Measurements from ENCODE around the gene GPS2.

Gene GPS2

DNA sequence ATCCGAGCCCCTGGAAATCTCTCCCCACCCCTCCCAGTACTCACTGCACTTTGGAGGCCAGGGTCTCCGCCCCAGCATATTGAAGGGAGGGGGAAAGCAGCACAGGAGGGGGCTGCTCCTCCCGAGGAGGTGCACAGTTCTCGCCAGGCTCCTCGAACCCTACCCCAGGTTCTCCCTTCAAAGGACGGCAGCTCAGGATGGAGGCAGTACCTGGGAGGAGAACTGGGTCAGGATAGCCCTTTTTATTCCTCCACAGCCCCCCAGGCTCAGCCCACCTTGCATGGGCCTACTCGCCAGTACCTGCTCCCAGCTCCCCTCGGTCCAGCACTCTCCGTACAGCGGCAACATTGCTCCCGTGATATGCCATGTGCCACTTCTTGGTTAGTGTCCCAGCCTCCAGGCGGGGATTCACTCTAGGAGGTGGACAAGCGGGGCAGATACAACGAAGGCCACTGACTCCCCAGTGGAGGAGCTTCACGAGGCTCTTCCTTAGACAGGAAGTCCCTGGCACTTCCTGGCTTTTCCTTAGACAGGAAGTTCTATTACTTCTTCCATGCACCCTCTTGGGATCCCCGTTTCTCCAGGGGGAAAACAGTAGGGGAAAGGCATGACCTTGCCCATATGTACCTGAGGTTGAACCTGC, 2.1 kb upstream of the GPS2 start:
- Histone ChIP-seq H3K4me2 (ENCODE audit: low read length) (no peak overlapping the region), H3K36me3 (ENCODE audit: insufficient read depth, low read length) (peaks cover 77% of the 10 kb centered on the region), H3K4me1 (ENCODE audit: insufficient read depth, low read length, severe bottlenecking) (peaks cover 33% of the 10 kb centered on the region), H3K9ac (ENCODE audit: low read length) (no peak overlapping the region), H3K9me3 (ENCODE audit: low read length) (no peaks in the 10 kb centered on the region), H2AFZ (ENCODE audit: low read length) (no peak overlapping the region), H3K79me2 (ENCODE audit: insufficient read depth, low read length) (no peaks in the 10 kb centered on the region), H3F3A (ENCODE audit: insufficient read depth, low read length) (peaks cover 15% of the 10 kb centered on the region; the same call in 1 of the 2 replicates), H3K9me2 (ENCODE audit: low read depth, low read length) (no peaks in the 10 kb centered on the region), H3K4me3 (ENCODE audit: low read depth, low read length, poor library complexity, severe bottlenecking) (no peak overlapping the region), H3K27ac (ENCODE audit: low read depth, low read length, poor library complexity, severe bottlenecking) (no peak overlapping the region), H4K20me1 (ENCODE audit: insufficient read depth, low read length) (no peaks in the 10 kb centered on the region), H3K27me3 (ENCODE audit: insufficient read depth, low read length) (no peaks in the 10 kb centered on the region)
- TF ChIP-seq, protein P1, sequence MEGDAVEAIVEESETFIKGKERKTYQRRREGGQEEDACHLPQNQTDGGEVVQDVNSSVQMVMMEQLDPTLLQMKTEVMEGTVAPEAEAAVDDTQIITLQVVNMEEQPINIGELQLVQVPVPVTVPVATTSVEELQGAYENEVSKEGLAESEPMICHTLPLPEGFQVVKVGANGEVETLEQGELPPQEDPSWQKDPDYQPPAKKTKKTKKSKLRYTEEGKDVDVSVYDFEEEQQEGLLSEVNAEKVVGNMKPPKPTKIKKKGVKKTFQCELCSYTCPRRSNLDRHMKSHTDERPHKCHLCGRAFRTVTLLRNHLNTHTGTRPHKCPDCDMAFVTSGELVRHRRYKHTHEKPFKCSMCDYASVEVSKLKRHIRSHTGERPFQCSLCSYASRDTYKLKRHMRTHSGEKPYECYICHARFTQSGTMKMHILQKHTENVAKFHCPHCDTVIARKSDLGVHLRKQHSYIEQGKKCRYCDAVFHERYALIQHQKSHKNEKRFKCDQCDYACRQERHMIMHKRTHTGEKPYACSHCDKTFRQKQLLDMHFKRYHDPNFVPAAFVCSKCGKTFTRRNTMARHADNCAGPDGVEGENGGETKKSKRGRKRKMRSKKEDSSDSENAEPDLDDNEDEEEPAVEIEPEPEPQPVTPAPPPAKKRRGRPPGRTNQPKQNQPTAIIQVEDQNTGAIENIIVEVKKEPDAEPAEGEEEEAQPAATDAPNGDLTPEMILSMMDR (IDR thresholded peaks at IDR 0.05; ENCODE audit: low read length): no peak
- TF ChIP-seq EZH2 (IDR thresholded peaks at IDR 0.05; ENCODE audit: borderline replicate concordance, low read length): no peak

DNA sequence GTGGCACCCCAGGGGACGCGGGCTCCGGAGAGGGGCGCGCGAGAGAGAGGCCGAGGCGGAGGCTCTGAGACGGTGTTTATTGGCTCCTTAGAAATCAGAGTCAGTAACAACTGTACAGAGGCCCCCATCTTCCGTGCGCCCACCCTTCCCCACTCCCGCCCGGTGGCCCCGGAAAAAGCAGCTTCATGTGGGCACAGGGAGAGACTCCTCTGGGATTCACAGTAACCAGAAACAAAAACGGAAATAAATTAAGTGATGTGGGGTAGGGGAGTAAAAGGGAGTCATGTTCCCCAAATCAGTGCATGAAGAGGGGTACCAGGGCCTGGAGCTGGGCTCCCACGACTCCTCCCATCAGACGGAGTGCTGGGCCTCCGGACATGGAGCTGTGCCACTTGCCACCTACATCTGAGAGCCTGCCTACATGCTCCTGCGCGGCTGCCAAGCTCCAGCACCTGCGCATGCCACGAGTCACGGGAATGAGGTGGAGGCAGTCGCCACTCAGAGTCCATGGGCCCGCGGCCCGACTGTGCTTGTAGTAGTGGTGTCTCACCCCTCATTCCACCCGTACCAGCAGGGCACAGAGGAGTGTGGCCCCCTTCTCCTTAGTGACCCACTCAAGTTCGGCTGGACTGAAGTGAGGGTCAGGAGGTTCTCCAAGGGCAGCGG, 543 bp upstream of the GPS2 start:
- H2AFZ ChIP-seq (ENCODE audit: low read length): no peak overlapping the region
- TF ChIP-seq EZH2 (IDR thresholded peaks at IDR 0.05; ENCODE audit: borderline replicate concordance, low read length): no peak
- TF ChIP-seq, protein P1 (IDR thresholded peaks at IDR 0.05; ENCODE audit: low read length): no peak
- no peaks in the 10 kb centered on the region for H3K9me2 ChIP-seq (ENCODE audit: low read depth, low read length)
- peak overlapping the region; percentile 98 for H3K9ac ChIP-seq (ENCODE audit: low read length)
- H3K79me2 ChIP-seq (ENCODE audit: insufficient read depth, low read length): peaks cover under 1% of the 10 kb centered on the region; the same call in 1 of the 2 replicates
- H3K4me2 ChIP-seq (ENCODE audit: low read length): peak overlapping the region; percentile 97
- peak overlapping the region; percentile 81 for H3K27ac ChIP-seq (ENCODE audit: low read depth, low read length, poor library complexity, severe bottlenecking)
- no peaks in the 10 kb centered on the region for H3K27me3 ChIP-seq (ENCODE audit: insufficient read depth, low read length)
- H4K20me1 ChIP-seq (ENCODE audit: insufficient read depth, low read length): no peaks in the 10 kb centered on the region
- no peaks in the 10 kb centered on the region for H3K9me3 ChIP-seq (ENCODE audit: low read length)
- peaks cover 37% of the 10 kb centered on the region for H3K4me1 ChIP-seq (ENCODE audit: insufficient read depth, low read length, severe bottlenecking)
- H3F3A ChIP-seq (ENCODE audit: insufficient read depth, low read length): peaks cover 15% of the 10 kb centered on the region; the same call in 1 of the 2 replicates
- H3K4me3 ChIP-seq (ENCODE audit: low read depth, low read length, poor library complexity, severe bottlenecking): peak overlapping the region; percentile 99
- peaks cover 76% of the 10 kb centered on the region for H3K36me3 ChIP-seq (ENCODE audit: insufficient read depth, low read length)

DNA sequence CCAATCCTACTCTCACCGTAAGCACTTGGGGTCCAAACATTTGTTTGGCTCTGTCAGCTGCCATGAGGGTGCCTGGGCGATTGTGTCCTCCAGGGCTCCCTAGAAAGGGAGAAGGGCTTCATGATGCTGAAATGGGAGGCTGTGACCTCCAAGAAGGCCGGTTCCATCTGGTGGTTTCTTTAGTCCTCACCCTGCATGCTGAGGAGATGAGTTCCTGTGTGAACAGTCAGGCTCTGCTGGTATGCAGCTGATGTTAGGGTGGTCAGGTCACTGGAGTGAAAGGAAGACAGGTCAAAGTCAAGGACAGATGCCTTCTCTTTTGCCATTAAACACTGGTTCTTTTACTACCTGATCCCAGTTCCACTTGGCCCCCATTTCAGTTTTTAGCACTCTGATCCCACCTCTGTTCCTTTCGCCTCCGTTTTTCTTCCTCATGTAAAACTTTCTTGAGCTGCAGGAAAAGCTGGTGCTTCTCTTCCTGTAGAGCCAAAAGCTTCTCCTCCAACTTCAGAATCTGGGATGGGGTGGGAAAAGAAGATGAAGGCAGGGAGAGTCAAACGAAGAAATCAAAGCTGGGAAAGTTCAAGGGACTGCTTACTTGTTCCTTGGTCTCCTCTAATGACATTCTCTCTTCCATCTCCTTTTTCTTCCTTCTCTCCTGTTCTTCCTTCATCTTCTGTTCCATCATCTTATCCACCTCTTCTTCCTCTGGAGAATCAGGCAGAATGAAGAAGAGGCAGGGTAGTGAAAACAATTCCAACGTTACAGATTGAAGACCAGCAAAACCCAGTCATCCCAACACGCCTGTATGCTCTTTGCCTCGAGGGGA, 1.1 kb downstream of the GPS2 start:
- Histone ChIP-seq H3K27ac (ENCODE audit: low read depth, low read length, poor library complexity, severe bottlenecking) (peak overlapping the region; percentile 42), H2AFZ (ENCODE audit: low read length) (no peak overlapping the region), H3K9ac (ENCODE audit: low read length) (peak overlapping the region; percentile 98), H3K4me3 (ENCODE audit: low read depth, low read length, poor library complexity, severe bottlenecking) (peak overlapping the region; percentile 99), H3K9me2 (ENCODE audit: low read depth, low read length) (no peaks in the 10 kb centered on the region), H3K4me1 (ENCODE audit: insufficient read depth, low read length, severe bottlenecking) (peaks cover 53% of the 10 kb centered on the region), H4K20me1 (ENCODE audit: insufficient read depth, low read length) (peaks cover 4% of the 10 kb centered on the region; the same call in 1 of the 2 replicates), H3K36me3 (ENCODE audit: insufficient read depth, low read length) (peaks cover 82% of the 10 kb centered on the region), H3K79me2 (ENCODE audit: insufficient read depth, low read length) (peaks cover 17% of the 10 kb centered on the region), H3K4me2 (ENCODE audit: low read length) (peak overlapping the region; percentile 97), H3K27me3 (ENCODE audit: insufficient read depth, low read length) (no peaks in the 10 kb centered on the region), H3K9me3 (ENCODE audit: low read length) (no peaks in the 10 kb centered on the region), H3F3A (ENCODE audit: insufficient read depth, low read length) (peaks cover 23% of the 10 kb centered on the region)
- no peak for TF ChIP-seq EZH2 (IDR thresholded peaks at IDR 0.05; ENCODE audit: borderline replicate concordance, low read length)
- TF ChIP-seq, protein P1 (IDR thresholded peaks at IDR 0.05; ENCODE audit: low read length): no peak
